BJ (cell line): ENCODE data around the gene GAPDH. TPM values are rescaled to one million over a fixed set of nuclear protein-coding genes. Genes with fewer than 3 reads are reported as not detected.
A peak's percentile ranks its signal among the peaks of the same experiment; 100 is the strongest.
"Not testable (repeated sequence)": the region's sequence is repeated elsewhere in the genome, so short reads cannot be mapped to it uniquely, and the experiment has no call there.

ENCODE experiments used
- CTCF ChIA-PET: fragments of 350-600 bp; formaldehyde crosslinking; extraction: SDS; loops from one replicate; lab custom pipeline; 2021; ENCODE audit warnings: antibody characterized with exemption, inconsistent platforms; lab: Yijun Ruan, JAX
- POLR2A ChIA-PET: fragments of 300-600 bp; sonication (Branson Sonifier 250); formaldehyde crosslinking; extraction: SDS; loops from one replicate; lab custom pipeline; 2021; ENCODE audit warnings: antibody characterized with exemption; lab: Charles Lee
- DNase-seq: peaks from one replicate; pipeline ENCODE4 v3.0.0-alpha.2; 2011; ENCODE audit warnings: low read depth
- H3K27me3 ChIP-seq: 2 replicates; pipeline ENCODE4 v1.6.0; 2011; ENCODE audit warnings: low read length; ENCODE audit not compliant: control insufficient read depth, insufficient read depth
- H3K36me3 ChIP-seq: 2 replicates; pipeline ENCODE4 v1.5.1; 2011; ENCODE audit warnings: low read length; ENCODE audit not compliant: control insufficient read depth, insufficient read depth
- H3K4me3 ChIP-seq: 2 replicates; pipeline ENCODE4 v1.5.1; 2011; ENCODE audit warnings: low read depth, mild to moderate bottlenecking, control low read depth, low read length
- polyA minus RNA-seq: library from RNA; depleted of rRNA, polyadenylated mRNA; stranded (reverse); fragments of >200 nt; gene quantifications from 2 replicates; pipeline ENCODE4 v1.2.3, GENCODE V29; 2011; rRNA and poly(A)+ RNA removed
- polyA plus RNA-seq: library from polyadenylated mRNA; depleted of rRNA; stranded (reverse); fragments of >200 nt; gene quantifications from 2 replicates; pipeline ENCODE4 v1.2.3, GENCODE V29; 2011; rRNA removed
- TF ChIP-seq, protein P1 (sequence below): IDR thresholded peaks from 2 replicates; pipeline ENCODE4 v1.5.1; 2011; ENCODE audit warnings: low read depth, mild to moderate bottlenecking, control low read depth, inconsistent platforms, low read length, moderate library complexity; ENCODE audit not compliant: insufficient read depth

The GAPDH gene
- polyA plus RNA-seq (12,114 and 18,709 TPM in 2 replicates), polyA minus RNA-seq (11,136 and 21,615 TPM in 2 replicates)

DNA sequence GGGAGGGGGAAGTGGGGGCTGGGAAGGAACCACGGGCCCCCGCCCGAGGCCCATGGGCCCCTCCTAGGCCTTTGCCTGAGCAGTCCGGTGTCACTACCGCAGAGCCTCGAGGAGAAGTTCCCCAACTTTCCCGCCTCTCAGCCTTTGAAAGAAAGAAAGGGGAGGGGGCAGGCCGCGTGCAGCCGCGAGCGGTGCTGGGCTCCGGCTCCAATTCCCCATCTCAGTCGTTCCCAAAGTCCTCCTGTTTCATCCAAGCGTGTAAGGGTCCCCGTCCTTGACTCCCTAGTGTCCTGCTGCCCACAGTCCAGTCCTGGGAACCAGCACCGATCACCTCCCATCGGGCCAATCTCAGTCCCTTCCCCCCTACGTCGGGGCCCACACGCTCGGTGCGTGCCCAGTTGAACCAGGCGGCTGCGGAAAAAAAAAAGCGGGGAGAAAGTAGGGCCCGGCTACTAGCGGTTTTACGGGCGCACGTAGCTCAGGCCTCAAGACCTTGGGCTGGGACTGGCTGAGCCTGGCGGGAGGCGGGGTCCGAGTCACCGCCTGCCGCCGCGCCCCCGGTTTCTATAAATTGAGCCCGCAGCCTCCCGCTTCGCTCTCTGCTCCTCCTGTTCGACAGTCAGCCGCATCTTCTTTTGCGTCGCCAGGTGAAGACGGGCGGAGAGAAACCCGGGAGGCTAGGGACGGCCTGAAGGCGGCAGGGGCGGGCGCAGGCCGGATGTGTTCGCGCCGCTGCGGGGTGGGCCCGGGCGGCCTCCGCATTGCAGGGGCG, at the start of gene GAPDH:
TSS of gene GAPDH (plus strand) at position 595 of the 772 bp plus-strand sequence. CDS start 316 bp downstream, outside the sequence.
- ChIA-PET POLR2A (interaction anchor here (0.5 to 1.2 kb wide), 26 partner anchors 10 to 1502 kb away, joined by 3 to 30 read pairs (median 8); partner anchors contain the start of genes MRPL51, TNFRSF1A, TPI1 and VAMP1), CTCF (interaction anchor here (0.5 to 8.6 kb wide), 3 partner anchors 19 to 211 kb away, joined by 3 to 157 read pairs (median 4); partner anchors contain the start of gene IFFO1)
- H3K4me3 ChIP-seq = peak within 1 kb of the TSS; percentile 88
- peak; percentile 77 for DNase-seq
- TF ChIP-seq, protein P1, sequence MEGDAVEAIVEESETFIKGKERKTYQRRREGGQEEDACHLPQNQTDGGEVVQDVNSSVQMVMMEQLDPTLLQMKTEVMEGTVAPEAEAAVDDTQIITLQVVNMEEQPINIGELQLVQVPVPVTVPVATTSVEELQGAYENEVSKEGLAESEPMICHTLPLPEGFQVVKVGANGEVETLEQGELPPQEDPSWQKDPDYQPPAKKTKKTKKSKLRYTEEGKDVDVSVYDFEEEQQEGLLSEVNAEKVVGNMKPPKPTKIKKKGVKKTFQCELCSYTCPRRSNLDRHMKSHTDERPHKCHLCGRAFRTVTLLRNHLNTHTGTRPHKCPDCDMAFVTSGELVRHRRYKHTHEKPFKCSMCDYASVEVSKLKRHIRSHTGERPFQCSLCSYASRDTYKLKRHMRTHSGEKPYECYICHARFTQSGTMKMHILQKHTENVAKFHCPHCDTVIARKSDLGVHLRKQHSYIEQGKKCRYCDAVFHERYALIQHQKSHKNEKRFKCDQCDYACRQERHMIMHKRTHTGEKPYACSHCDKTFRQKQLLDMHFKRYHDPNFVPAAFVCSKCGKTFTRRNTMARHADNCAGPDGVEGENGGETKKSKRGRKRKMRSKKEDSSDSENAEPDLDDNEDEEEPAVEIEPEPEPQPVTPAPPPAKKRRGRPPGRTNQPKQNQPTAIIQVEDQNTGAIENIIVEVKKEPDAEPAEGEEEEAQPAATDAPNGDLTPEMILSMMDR = no peak
- H3K36me3 ChIP-seq = peaks cover 49% of the 10 kb centered on the region
- no peaks in the 10 kb centered on the region for H3K27me3 ChIP-seq

DNA sequence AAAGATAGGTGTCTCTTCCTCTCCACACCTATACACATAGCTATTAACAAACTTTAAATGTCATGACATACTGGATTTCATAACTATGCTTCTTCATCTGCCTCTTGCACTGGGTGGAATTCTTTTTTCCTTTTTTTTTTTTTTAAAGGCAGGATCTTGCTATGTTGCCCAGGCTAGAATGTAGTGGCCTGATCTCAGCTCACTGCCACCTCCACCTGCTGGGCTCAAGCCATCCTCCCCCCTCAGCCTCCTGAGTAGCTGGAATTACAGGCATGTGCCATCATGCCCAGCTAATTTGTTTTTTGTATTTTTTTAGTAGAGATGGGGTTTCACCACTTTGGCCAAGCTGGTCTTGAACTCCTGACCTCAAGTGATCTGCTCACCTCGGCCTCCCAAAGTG, 46.1 kb upstream of the GAPDH start:
- no peak for DNase-seq
- ChIA-PET POLR2A (no interaction called here), CTCF (interaction anchor here (0.6 kb wide), 1 partner anchor 160 kb away, joined by 4 read pairs; no protein-coding TSS in a partner anchor)
- Histone ChIP-seq H3K36me3 (no peaks in the 10 kb centered on the region; the same call in 1 of the 2 replicates), H3K27me3 (no peaks in the 10 kb centered on the region), H3K4me3 (no peak overlapping the region)
- TF ChIP-seq, protein P1 = no peak

DNA sequence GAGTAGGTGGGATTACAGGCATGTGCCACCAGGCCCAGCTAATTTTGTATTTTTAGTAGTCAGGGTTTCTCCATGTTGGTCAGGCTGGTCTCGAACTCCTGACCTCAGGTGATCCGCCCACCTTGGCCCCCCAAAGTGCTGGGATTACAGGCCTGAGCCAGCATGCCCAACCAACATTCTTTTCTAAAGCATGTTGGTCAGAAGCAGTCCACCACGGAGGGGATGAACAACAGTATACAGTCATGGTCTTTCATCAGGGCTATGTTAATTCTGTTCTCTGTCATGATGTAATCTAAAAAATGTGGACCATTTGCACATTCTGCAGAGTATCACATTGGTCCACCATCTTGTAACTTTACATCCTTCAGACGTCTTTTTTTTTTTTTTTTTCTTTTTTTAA, 44.9 kb upstream of the GAPDH start:
- no peak overlapping the region for H3K4me3 ChIP-seq
- H3K27me3 ChIP-seq = no peaks in the 10 kb centered on the region
- DNase-seq = no peak
- TF ChIP-seq, protein P1 = no peak
- POLR2A ChIA-PET = no interaction called here
- H3K36me3 ChIP-seq = no peaks in the 10 kb centered on the region; the same call in 1 of the 2 replicates
- CTCF ChIA-PET = interaction anchor here (1.3 kb wide), 1 partner anchor 11 kb away, joined by 3 read pairs; no protein-coding TSS in a partner anchor

DNA sequence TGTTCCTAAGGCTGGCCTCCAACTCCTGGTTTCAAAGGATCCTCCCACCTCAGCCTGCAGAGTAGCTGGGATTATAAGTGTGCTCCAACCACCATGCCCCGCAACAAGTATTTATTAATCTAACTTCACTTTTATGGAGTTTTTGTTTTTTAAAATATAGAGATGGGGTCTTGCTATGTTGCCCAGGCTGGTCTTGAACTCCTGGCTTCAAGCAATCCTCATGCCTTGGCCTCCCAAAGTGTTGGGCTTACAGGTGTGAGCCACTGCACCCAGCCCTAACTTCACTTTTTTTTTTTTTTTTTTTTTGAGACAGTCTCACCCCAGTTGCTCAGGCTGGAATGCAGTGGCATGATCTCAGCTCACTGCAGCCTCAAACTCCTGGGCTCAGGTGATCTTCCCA, 43.6 kb upstream of the GAPDH start:
- H3K27me3 ChIP-seq, POLR2A ChIA-PET, DNase-seq, CTCF ChIA-PET, H3K4me3 ChIP-seq, H3K36me3 ChIP-seq: not testable (repeated sequence)

DNA sequence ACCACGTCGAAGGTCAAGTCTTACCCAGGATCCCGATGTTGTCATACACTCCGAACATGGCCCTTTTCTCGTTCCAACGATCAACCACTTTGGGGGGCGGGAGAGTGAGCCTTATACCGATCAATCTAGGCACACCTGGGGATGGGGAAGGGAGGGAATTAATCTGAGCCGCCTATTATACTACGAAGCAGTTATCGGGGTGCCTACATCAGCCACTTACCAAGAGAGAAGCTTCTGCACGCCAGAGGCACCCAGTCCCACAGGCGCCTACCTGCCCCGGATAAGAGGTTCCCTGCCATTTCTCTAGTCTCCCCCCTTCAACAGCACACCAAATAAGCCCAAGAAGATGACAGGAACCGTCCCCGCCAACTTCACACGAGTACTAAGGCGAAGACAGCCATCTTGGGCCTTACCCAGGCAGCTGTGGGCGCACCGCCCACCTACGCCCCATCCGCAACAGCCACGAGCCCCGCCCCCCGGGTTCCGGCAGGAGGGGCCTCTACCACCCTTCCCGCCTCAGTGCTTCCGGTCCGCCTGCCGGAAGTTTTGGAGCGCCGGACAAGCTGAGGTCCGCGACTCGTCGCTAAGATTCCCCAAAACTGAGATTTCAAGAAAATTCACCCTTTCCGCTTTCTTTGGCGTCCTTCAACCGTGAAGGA, 41.4 kb upstream of the GAPDH start, which contains the start of gene MRPL51:
TSS of gene MRPL51 (minus strand) at position 425 of the 659 bp plus-strand sequence. CDS start at position 299, 126 bp downstream.
- Histone ChIP-seq H3K4me3 (peak within 1 kb of the TSS; percentile 64), H3K36me3 (no peaks in the 10 kb centered on the region; the same call in 1 of the 2 replicates), H3K27me3 (no peaks in the 10 kb centered on the region)
- DNase-seq = peak; percentile 45
- ChIA-PET CTCF (interaction anchor here (0.9 to 1.6 kb wide), 4 partner anchors 13 to 45 kb away, joined by 3 to 5 read pairs (median 4); partner anchors contain the start of gene VAMP1), POLR2A (interaction anchor here (0.6 to 0.8 kb wide), 2 partner anchors 39 to 41 kb away, joined by 3 to 6 read pairs; partner anchors contain the start of gene GAPDH)
- TF ChIP-seq, protein P1 = no peak
